HepG2 (cell line): ENCODE measurements around the gene DAZAP1. TPM values are rescaled to one million over a fixed set of nuclear protein-coding genes. Genes with fewer than 3 reads are reported as not detected.

Source experiments
- AKAP8 ChIP-seq: sonication (generic); formaldehyde crosslinking; IDR thresholded peaks from 2 replicates; pipeline ENCODE4 v1.5.1; 2020; ENCODE audit warnings: mild to moderate bottlenecking, missing genetic modification reagents
- BCL6 ChIP-seq: IDR thresholded peaks from 2 replicates; pipeline ENCODE4 v1.6.1; 2016; ENCODE audit warnings: missing genetic modification reagents, missing compliant biosample characterization
- HNRNPH1 ChIP-seq: fragments of 200-400 bp; formaldehyde crosslinking; optimal IDR thresholded peaks from 2 replicates; pipeline ENCODE3; 2017; ENCODE audit warnings: mild to moderate bottlenecking, low read depth, low read length
- IKZF4 ChIP-seq: sonication (generic); formaldehyde crosslinking; IDR thresholded peaks from 2 replicates; pipeline ENCODE4 v1.5.1; 2020; ENCODE audit warnings: borderline replicate concordance, mild to moderate bottlenecking, low read depth, missing genetic modification reagents; ENCODE audit errors: not compliant biosample characterization
- JUN ChIP-seq: sonication (generic); formaldehyde crosslinking; IDR thresholded peaks from 2 replicates; pipeline ENCODE4 v1.4.0; 2020; ENCODE audit warnings: mild to moderate bottlenecking, missing genetic modification reagents
- KDM5A ChIP-seq: fragments of 200-600 bp; sonication (generic); IDR thresholded peaks from 2 replicates; pipeline ENCODE4 v1.7.0; 2018; ENCODE audit warnings: antibody characterized with exemption, mild to moderate bottlenecking, low read length, borderline replicate concordance
- RBM39 ChIP-seq: fragments of 200-400 bp; formaldehyde crosslinking; IDR thresholded peaks from one replicate; pipeline ENCODE4 v1.6.1; 2018; ENCODE audit warnings: antibody characterized with exemption, mild to moderate bottlenecking, low read depth, low read length; ENCODE audit not compliant: poor library complexity, severe bottlenecking
- ZFX ChIP-seq: sonication (generic); formaldehyde crosslinking; IDR thresholded peaks from 2 replicates; pipeline ENCODE4 v1.4.0; 2020; ENCODE audit warnings: mild to moderate bottlenecking, low read depth, missing genetic modification reagents, moderate library complexity
- ZNF446 ChIP-seq: sonication (generic); formaldehyde crosslinking; IDR thresholded peaks from 2 replicates; pipeline ENCODE4 v1.5.0; 2020; ENCODE audit warnings: mild to moderate bottlenecking, missing genetic modification reagents
- ZNF749 ChIP-seq: sonication (generic); formaldehyde crosslinking; IDR thresholded peaks from 2 replicates; pipeline ENCODE4 v1.8.0; 2022; ENCODE audit warnings: mild to moderate bottlenecking, missing genetic modification reagents, moderate library complexity, borderline replicate concordance
- polyA plus RNA-seq, 8 experiments: library from polyadenylated mRNA; depleted of rRNA in 3 of 8; stranded (reverse) in 7 of 8; unstranded in 1 of 8; fragments of >200 nt; fragmentation: Illumina TruSeq in 4 of 8; extraction: Trizol in 4 of 8; gene quantifications; 2 replicates each; pipeline versions ENCODE4 v1.2.1 to v1.2.3, GENCODE V29; 2011 to 2016; ENCODE audit warnings: low read depth in 4 of 8, missing spikeins in 1 of 8, mixed read lengths in 1 of 8; ENCODE audit not compliant: insufficient read depth in 1 of 8
- total RNA-seq, 5 experiments: library from RNA; depleted of rRNA; stranded (reverse); fragments of >200 nt; fragmentation: Illumina TruSeq; extraction: Trizol; gene quantifications; 2 replicates each; pipeline ENCODE4 v1.2.3, GENCODE V29; 2016; ENCODE audit warnings: low read depth in 1 of 5
- TF ChIP-seq, protein P1 (sequence below): sonication (generic); formaldehyde crosslinking; IDR thresholded peaks from 2 replicates; pipeline ENCODE4 v1.4.0; 2020; ENCODE audit warnings: mild to moderate bottlenecking, missing genetic modification reagents

DAZAP1 gene
- total and polyA plus RNA-seq, 2 of the 13 experiments (the other 11 are each of a cell fraction or from before 2014, with no cell fraction given) = 63.3 to 79.2 TPM

GRCh38 chr19:1395194-1396018, 12.0 kb upstream of the DAZAP1 start (continued):
- TF ChIP-seq, protein P1, sequence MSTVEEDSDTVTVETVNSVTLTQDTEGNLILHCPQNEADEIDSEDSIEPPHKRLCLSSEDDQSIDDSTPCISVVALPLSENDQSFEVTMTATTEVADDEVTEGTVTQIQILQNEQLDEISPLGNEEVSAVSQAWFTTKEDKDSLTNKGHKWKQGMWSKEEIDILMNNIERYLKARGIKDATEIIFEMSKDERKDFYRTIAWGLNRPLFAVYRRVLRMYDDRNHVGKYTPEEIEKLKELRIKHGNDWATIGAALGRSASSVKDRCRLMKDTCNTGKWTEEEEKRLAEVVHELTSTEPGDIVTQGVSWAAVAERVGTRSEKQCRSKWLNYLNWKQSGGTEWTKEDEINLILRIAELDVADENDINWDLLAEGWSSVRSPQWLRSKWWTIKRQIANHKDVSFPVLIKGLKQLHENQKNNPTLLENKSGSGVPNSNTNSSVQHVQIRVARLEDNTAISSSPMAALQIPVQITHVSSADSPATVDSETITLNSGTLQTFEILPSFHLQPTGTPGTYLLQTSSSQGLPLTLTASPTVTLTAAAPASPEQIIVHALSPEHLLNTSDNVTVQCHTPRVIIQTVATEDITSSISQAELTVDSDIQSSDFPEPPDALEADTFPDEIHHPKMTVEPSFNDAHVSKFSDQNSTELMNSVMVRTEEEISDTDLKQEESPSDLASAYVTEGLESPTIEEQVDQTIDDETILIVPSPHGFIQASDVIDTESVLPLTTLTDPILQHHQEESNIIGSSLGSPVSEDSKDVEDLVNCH (CRISPR knock-in tag) = no peak
- TF ChIP-seq AKAP8 (CRISPR knock-in tag) (no peak; the same call in 1 of the 2 replicates), ZNF446 (CRISPR knock-in tag) (no peak), ZFX (CRISPR knock-in tag) (0 out of 2 replicates have a peak, but pooled peaks have one; percentile 2), KDM5A (no peak), HNRNPH1 (peak; percentile 41), JUN (CRISPR knock-in tag) (no peak), IKZF4 (no peak), RBM39 (peak; percentile 21), BCL6 (CRISPR knock-in tag) (no peak), ZNF749 (CRISPR knock-in tag) (no peak)
- TF ChIP-seq, all 625 proteins: peak for 49
